ENCODE data around the gene ACP1.

The ACP1 gene

GRCh38 chr2:264493-265468, at the start of gene ACP1:
TSS of gene ACP1 (plus strand) at chr2:264947. CDS start at chr2:264965, 18 bp downstream.
- peak; percentile 90 for DNase-seq (ENCODE audit: low read depth)
- H3K4me3 ChIP-seq (ENCODE audit: low read depth, low read length), result peak within 1 kb of the TSS; percentile 96
- no peak for TF ChIP-seq CTCF (IDR thresholded peaks at IDR 0.05; ENCODE audit: control insufficient read depth, extremely low read depth, insufficient read depth)

- TF ChIP-seq CTCF (IDR thresholded peaks at IDR 0.05; ENCODE audit: control insufficient read depth, extremely low read depth, insufficient read depth), result no peak
- H3K4me3 ChIP-seq (ENCODE audit: low read depth, low read length), result no peak overlapping the region
- no peak for DNase-seq (ENCODE audit: low read depth)
Measured at GRCh38 chr2:216068-216467, 48.7 kb upstream of the ACP1 start.

- H3K4me3 ChIP-seq (ENCODE audit: low read depth, low read length), result no peak overlapping the region
- no peak for TF ChIP-seq CTCF (IDR thresholded peaks at IDR 0.05; ENCODE audit: control insufficient read depth, extremely low read depth, insufficient read depth)
- no peak for DNase-seq (ENCODE audit: low read depth)
Measured at GRCh38 chr2:223451-223850, 41.3 kb upstream of the ACP1 start.

- H3K4me3 ChIP-seq (ENCODE audit: low read depth, low read length), result no peak overlapping the region
- no peak for DNase-seq (ENCODE audit: low read depth)
Measured at GRCh38 chr2:223971-224760, 40.6 kb upstream of the ACP1 start.

GRCh38 chr2:228115-228514, 36.6 kb upstream of the ACP1 start:
- H3K4me3 ChIP-seq (ENCODE audit: low read depth, low read length), result no peak overlapping the region
- no peak for TF ChIP-seq CTCF (IDR thresholded peaks at IDR 0.05; ENCODE audit: control insufficient read depth, extremely low read depth, insufficient read depth)
- no peak for DNase-seq (ENCODE audit: low read depth)

More at GRCh38 chr2:223971-224760, 40.6 kb upstream of the ACP1 start:
- TF ChIP-seq CTCF (IDR thresholded peaks at IDR 0.05; ENCODE audit: control insufficient read depth, extremely low read depth, insufficient read depth), result no peak

GRCh38 chr2:228518-229278, 36.0 kb upstream of the ACP1 start:
- TF ChIP-seq CTCF (IDR thresholded peaks at IDR 0.05; ENCODE audit: control insufficient read depth, extremely low read depth, insufficient read depth), result no peak
- no peak overlapping the region for H3K4me3 ChIP-seq (ENCODE audit: low read depth, low read length)
- no peak for DNase-seq (ENCODE audit: low read depth)

All from LNCaP clone FGC (cell line).